Measurements from ENCODE around the gene RNF166.

DNA sequence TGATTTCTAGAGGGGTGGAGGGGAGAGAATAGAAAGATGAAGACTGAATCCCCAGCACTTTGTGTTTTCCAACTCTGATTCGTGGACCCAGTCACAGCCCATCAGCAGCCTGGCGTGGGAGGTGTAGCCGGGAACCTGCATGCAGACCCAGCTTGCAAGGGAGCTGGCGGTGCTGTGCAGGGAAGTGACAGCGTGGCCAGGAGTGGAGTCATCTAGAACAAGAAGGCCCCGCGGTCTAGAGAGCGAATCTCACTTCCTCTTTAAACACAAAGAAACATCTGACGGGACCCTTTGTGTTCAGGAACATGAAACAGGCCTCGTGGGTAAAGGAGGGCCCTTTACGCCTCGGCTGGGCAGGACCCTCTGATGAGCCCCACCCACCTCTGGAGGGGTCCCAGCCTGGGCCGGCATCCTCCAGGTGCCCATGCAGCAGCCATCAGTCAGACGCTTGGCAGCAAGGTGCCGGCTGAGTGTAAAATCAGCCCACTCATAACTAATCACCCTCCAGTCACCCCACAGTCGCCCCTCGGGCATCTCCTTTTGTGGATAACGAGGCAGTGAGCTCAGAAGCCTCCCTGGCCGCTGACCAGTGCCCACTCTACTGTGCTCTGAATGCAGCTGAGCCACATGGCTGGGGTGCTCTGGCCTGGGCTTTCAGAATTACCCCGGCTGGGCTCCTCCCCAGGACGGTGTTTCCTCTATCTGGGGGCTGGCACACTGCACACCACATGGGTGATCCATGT, 24.3 kb downstream of the RNF166 start:
- TF ChIP-seq SP1 (IDR thresholded peaks at IDR 0.05) = no peak
- no peak for TF ChIP-seq RXRA (IDR thresholded peaks at IDR 0.05)
- TF ChIP-seq, protein P1, sequence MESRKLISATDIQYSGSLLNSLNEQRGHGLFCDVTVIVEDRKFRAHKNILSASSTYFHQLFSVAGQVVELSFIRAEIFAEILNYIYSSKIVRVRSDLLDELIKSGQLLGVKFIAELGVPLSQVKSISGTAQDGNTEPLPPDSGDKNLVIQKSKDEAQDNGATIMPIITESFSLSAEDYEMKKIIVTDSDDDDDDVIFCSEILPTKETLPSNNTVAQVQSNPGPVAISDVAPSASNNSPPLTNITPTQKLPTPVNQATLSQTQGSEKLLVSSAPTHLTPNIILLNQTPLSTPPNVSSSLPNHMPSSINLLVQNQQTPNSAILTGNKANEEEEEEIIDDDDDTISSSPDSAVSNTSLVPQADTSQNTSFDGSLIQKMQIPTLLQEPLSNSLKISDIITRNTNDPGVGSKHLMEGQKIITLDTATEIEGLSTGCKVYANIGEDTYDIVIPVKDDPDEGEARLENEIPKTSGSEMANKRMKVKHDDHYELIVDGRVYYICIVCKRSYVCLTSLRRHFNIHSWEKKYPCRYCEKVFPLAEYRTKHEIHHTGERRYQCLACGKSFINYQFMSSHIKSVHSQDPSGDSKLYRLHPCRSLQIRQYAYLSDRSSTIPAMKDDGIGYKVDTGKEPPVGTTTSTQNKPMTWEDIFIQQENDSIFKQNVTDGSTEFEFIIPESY (IDR thresholded peaks at IDR 0.05) = no peak
- TF ChIP-seq CTCF (IDR thresholded peaks at IDR 0.05; ENCODE audit: low read depth, low read length, missing input control) = no peak
- TF ChIP-seq JUND (IDR thresholded peaks at IDR 0.05) = no peak
- no peak for TF ChIP-seq GABPA (IDR thresholded peaks at IDR 0.05 in 1 of 2, conservative IDR thresholded peaks at IDR 0.05 in 1 of 2)
- TF ChIP-seq, protein P2, sequence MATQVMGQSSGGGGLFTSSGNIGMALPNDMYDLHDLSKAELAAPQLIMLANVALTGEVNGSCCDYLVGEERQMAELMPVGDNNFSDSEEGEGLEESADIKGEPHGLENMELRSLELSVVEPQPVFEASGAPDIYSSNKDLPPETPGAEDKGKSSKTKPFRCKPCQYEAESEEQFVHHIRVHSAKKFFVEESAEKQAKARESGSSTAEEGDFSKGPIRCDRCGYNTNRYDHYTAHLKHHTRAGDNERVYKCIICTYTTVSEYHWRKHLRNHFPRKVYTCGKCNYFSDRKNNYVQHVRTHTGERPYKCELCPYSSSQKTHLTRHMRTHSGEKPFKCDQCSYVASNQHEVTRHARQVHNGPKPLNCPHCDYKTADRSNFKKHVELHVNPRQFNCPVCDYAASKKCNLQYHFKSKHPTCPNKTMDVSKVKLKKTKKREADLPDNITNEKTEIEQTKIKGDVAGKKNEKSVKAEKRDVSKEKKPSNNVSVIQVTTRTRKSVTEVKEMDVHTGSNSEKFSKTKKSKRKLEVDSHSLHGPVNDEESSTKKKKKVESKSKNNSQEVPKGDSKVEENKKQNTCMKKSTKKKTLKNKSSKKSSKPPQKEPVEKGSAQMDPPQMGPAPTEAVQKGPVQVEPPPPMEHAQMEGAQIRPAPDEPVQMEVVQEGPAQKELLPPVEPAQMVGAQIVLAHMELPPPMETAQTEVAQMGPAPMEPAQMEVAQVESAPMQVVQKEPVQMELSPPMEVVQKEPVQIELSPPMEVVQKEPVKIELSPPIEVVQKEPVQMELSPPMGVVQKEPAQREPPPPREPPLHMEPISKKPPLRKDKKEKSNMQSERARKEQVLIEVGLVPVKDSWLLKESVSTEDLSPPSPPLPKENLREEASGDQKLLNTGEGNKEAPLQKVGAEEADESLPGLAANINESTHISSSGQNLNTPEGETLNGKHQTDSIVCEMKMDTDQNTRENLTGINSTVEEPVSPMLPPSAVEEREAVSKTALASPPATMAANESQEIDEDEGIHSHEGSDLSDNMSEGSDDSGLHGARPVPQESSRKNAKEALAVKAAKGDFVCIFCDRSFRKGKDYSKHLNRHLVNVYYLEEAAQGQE (IDR thresholded peaks at IDR 0.05) = no peak
- no peak for TF ChIP-seq YY1 (IDR thresholded peaks at IDR 0.05)
- TF ChIP-seq TAF1 (conservative IDR thresholded peaks at IDR 0.05) = no peak
- TF ChIP-seq EGR1 (IDR thresholded peaks at IDR 0.05; ENCODE audit: low read depth in 2 of 2) = no peak
- no peak for TF ChIP-seq HNF4G (IDR thresholded peaks at IDR 0.05)
- TF ChIP-seq MAX (IDR thresholded peaks at IDR 0.05) = no peak
- no peak for TF ChIP-seq FOXA1 (IDR thresholded peaks at IDR 0.05)
